OCI-LY7 (cell line): ENCODE measurements around the gene WASF1. TPM values are rescaled to one million over a fixed set of nuclear protein-coding genes. Genes with fewer than 3 reads are reported as not detected.

ENCODE experiments used
- BruUV-seq: library from RNA; stranded (reverse); fragments of 400-500 nt; replicated peaks from 2 replicates; lab custom pipeline; 2021; lab: Mats Ljungman, UMichigan
- CTCF ChIA-PET: fragments of 300-600 bp; sonication (Branson Sonifier 250); formaldehyde crosslinking; loops from one replicate; lab custom pipeline; 2022; ENCODE audit warnings: antibody characterized with exemption; ENCODE audit not compliant: unreplicated experiment; lab: Charles Lee
- POLR2A ChIA-PET: fragments of 300-600 bp; sonication (Branson Sonifier 250); formaldehyde crosslinking; loops from one replicate; lab custom pipeline; 2022; ENCODE audit warnings: antibody characterized with exemption; lab: Charles Lee
- DNase-seq: peaks from one replicate; pipeline ENCODE4 v3.0.0-alpha.2; 2015; ENCODE audit warnings: low spot score
- H2AFZ ChIP-seq: fragments of 200-600 bp; sonication (generic), shearing (Covaris generic); 2 replicates; pipeline ENCODE4 v1.6.1; 2014; ENCODE audit warnings: mild to moderate bottlenecking, antibody characterized with exemption, low read length, moderate library complexity
- H3K27ac ChIP-seq: fragments of 200-600 bp; sonication (generic); 2 replicates; pipeline ENCODE4 v1.5.1; 2014; ENCODE audit warnings: mixed run types, low read depth, mild to moderate bottlenecking, moderate library complexity, low read length, inconsistent platforms; ENCODE audit not compliant: poor library complexity, severe bottlenecking
- H3K36me3 ChIP-seq: fragments of 200-600 bp; sonication (generic); 2 replicates; pipeline ENCODE4 v1.6.1; 2014; ENCODE audit warnings: mild to moderate bottlenecking, antibody characterized with exemption, low read length, moderate library complexity, mixed read lengths; ENCODE audit not compliant: insufficient read depth
- H3K4me1 ChIP-seq: fragments of 200-600 bp; sonication (generic); 2 replicates; pipeline ENCODE4 v1.5.1; 2014; ENCODE audit warnings: mild to moderate bottlenecking, low read length; ENCODE audit not compliant: insufficient read depth, poor library complexity, severe bottlenecking
- H3K4me2 ChIP-seq: fragments of 200-600 bp; sonication (generic); 2 replicates; pipeline ENCODE4 v1.6.1; 2014; ENCODE audit warnings: mild to moderate bottlenecking, low read length
- H3K4me3 ChIP-seq: fragments of 200-600 bp; sonication (generic); 2 replicates; pipeline ENCODE4 v1.5.1; 2014; ENCODE audit warnings: mild to moderate bottlenecking, low read depth, low read length; ENCODE audit not compliant: poor library complexity, severe bottlenecking
- H3K79me2 ChIP-seq: fragments of 200-600 bp; sonication (generic); 2 replicates; pipeline ENCODE4 v1.6.1; 2016; ENCODE audit warnings: low read depth, mild to moderate bottlenecking, low read length, moderate library complexity, mixed read lengths; ENCODE audit not compliant: insufficient read depth
- H3K9me2 ChIP-seq: fragments of 200-600 bp; sonication (generic); 2 replicates; pipeline ENCODE4 v1.6.1; 2016; ENCODE audit warnings: mild to moderate bottlenecking, low read length, mixed read lengths; ENCODE audit not compliant: insufficient read depth
- H3K9me3 ChIP-seq: fragments of 200-600 bp; sonication (generic); 2 replicates; pipeline ENCODE4 v1.6.1; 2014; ENCODE audit warnings: mild to moderate bottlenecking, mixed run types, low read length, mixed read lengths
- H4K20me1 ChIP-seq: fragments of 200-600 bp; sonication (generic); 2 replicates; pipeline ENCODE4 v1.6.1; 2014; ENCODE audit warnings: mild to moderate bottlenecking, antibody characterized with exemption, low read length, moderate library complexity, mixed read lengths; ENCODE audit not compliant: insufficient read depth
- EZH2phosphoT487 ChIP-seq: fragments of 200-600 bp; sonication (generic); IDR thresholded peaks from 2 replicates; pipeline ENCODE4 v1.6.1; 2018; ENCODE audit warnings: low read depth, borderline replicate concordance, mild to moderate bottlenecking, mixed run types, antibody characterized with exemption, low read length, moderate library complexity, mixed read lengths
- intact Hi-C: fragments of 100-400 bp; cut with micrococcal nuclease; formaldehyde crosslinking; loops from one replicate; pipeline ENCODE4 v1.10.0; 2022; ENCODE audit not compliant: unreplicated experiment
- total RNA-seq, 2 experiments: library from RNA; depleted of rRNA in 1 of 2; stranded (reverse); fragments of >200 nt in 1 of 2; shearing (Covaris generic) in 1 of 2; gene quantifications; 2 replicates each; pipeline ENCODE4 v1.2.3, GENCODE V29; 2014 to 2022
- TF ChIP-seq, protein P1 (sequence below): fragments of 200-600 bp; sonication (generic); conservative IDR thresholded peaks from 2 replicates; pipeline ENCODE4 v1.5.1; 2014; ENCODE audit warnings: mild to moderate bottlenecking, antibody characterized with exemption, low read length, moderate library complexity, mixed read lengths

WASF1 gene
- total RNA-seq, 2 experiments from 2014 or later = 34.6 to 78.4 TPM

DNA sequence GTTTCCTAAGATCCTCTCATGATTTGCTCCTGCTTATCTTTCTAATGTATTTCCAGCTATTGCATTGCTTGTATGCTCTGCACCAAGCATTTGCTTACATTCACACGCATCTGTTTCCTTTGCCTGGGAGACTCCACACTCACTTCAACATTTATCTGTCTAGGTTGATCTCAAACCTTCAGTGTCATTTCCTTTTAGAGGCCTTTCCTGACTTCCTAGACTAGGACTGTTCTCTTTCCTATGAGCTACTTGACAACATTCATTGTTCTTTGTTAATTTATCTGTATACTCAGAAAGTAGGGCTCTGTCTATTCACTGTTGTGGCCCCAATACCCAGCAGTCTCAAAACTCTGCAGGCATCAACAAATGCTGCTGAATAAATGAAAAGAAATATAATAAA lies 84.4 kb downstream of the WASF1 start:
- BruUV-seq = no TSS peak
- Histone ChIP-seq H3K27ac (no peak overlapping the region), H3K4me3 (no peak overlapping the region), H3K9me2 (no peaks in the 10 kb centered on the region), H3K36me3 (peaks cover 33% of the 10 kb centered on the region), H3K79me2 (no peaks in the 10 kb centered on the region), H3K4me1 (no peaks in the 10 kb centered on the region), H2AFZ (no peak overlapping the region), H3K4me2 (no peak overlapping the region), H4K20me1 (no peaks in the 10 kb centered on the region), H3K9me3 (no peaks in the 10 kb centered on the region)
- TF ChIP-seq, protein P1, sequence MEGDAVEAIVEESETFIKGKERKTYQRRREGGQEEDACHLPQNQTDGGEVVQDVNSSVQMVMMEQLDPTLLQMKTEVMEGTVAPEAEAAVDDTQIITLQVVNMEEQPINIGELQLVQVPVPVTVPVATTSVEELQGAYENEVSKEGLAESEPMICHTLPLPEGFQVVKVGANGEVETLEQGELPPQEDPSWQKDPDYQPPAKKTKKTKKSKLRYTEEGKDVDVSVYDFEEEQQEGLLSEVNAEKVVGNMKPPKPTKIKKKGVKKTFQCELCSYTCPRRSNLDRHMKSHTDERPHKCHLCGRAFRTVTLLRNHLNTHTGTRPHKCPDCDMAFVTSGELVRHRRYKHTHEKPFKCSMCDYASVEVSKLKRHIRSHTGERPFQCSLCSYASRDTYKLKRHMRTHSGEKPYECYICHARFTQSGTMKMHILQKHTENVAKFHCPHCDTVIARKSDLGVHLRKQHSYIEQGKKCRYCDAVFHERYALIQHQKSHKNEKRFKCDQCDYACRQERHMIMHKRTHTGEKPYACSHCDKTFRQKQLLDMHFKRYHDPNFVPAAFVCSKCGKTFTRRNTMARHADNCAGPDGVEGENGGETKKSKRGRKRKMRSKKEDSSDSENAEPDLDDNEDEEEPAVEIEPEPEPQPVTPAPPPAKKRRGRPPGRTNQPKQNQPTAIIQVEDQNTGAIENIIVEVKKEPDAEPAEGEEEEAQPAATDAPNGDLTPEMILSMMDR = no peak
- no peak for TF ChIP-seq EZH2phosphoT487
- intact Hi-C loops = no loop called here
- no peak for DNase-seq
- POLR2A ChIA-PET = interaction anchor here (0.7 to 2.3 kb wide), 2 partner anchors 16 to 30 kb away, joined by 4 to 5 read pairs; no protein-coding TSS in a partner anchor
- CTCF ChIA-PET = no interaction called here

DNA sequence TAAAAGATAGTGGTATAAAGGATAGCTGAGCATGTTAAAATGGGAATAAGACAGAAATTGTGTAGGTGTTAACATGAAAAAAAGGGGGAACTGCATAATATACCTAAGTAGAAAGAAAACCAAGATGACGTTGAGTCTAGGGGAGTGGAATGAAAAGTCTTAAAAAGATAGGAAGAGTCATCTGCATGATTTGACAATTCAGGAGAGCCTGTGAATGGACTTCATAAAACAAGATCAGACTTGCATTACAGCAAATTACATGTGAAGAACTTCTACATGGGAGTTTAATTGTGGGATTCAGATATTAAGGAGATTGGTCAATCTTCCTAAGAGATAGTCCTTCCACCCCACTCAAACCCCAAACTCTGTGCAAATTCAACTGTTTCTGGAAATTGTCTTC lies 85.5 kb downstream of the WASF1 start:
- TF ChIP-seq, protein P1 = no peak
- TF ChIP-seq EZH2phosphoT487 = no peak
- Histone ChIP-seq H3K4me2 (no peak overlapping the region), H3K79me2 (no peaks in the 10 kb centered on the region), H3K27ac (no peak overlapping the region), H4K20me1 (no peaks in the 10 kb centered on the region), H3K9me3 (peaks cover 8% of the 10 kb centered on the region; the same call in 1 of the 2 replicates), H3K36me3 (peaks cover 31% of the 10 kb centered on the region), H3K4me1 (peaks cover 7% of the 10 kb centered on the region), H2AFZ (no peak overlapping the region), H3K9me2 (no peaks in the 10 kb centered on the region), H3K4me3 (no peak overlapping the region)
- intact Hi-C loops = no loop called here
- no TSS peak for BruUV-seq
- no peak for DNase-seq
- ChIA-PET CTCF (no interaction called here), POLR2A (interaction anchor here (0.6 kb wide), 1 partner anchor 16 kb away, joined by 6 read pairs; no protein-coding TSS in a partner anchor)

DNA sequence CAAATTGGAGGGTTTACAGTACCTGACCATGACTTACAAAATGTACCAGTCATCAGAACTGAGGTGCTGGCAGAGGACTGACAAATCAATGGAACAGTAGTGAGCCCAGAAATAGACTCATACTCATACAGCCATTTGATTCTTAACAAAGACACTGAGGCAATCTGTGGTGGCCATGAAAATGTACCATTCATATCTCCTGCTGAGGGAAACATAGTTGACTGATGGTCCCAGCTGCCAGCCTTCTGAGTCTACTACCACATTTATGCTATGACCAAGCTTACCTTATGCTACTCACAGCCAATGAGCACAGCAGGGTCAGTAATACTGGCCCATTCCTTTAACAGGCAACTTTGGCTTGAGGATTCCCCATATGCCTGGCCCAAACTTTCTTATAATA lies 88.6 kb downstream of the WASF1 start:
- no peaks in the 10 kb centered on the region for H3K9me2 ChIP-seq
- DNase-seq = no peak
- H3K4me1 ChIP-seq = peaks cover 36% of the 10 kb centered on the region
- no peaks in the 10 kb centered on the region for H3K79me2 ChIP-seq
- intact Hi-C loops = no loop called here
- H3K4me2 ChIP-seq = no peak overlapping the region
- POLR2A ChIA-PET = interaction anchor here (0.6 to 1.8 kb wide), 2 partner anchors 11 kb away, joined by 3 to 6 read pairs; no protein-coding TSS in a partner anchor
- no TSS peak for BruUV-seq
- H3K4me3 ChIP-seq = no peak overlapping the region
- CTCF ChIA-PET = no interaction called here
- H4K20me1 ChIP-seq = no peaks in the 10 kb centered on the region
- no peak overlapping the region for H3K27ac ChIP-seq
- H2AFZ ChIP-seq = no peak overlapping the region
- no peak for TF ChIP-seq EZH2phosphoT487
- TF ChIP-seq, protein P1 = no peak
- peaks cover 8% of the 10 kb centered on the region; the same call in 1 of the 2 replicates for H3K9me3 ChIP-seq
- H3K36me3 ChIP-seq = peaks cover 10% of the 10 kb centered on the region; the same call in 1 of the 2 replicates
